SK-N-SH (cell line): ENCODE data around the gene ESD. TPM values are rescaled to one million over a fixed set of nuclear protein-coding genes. Genes with fewer than 3 reads are reported as not detected.

Experiments
- CTCF ChIA-PET: fragments of 300-600, 350-600 bp; formaldehyde crosslinking; extraction: SDS; loops from one replicate; lab custom pipeline; 2021; lab: Yijun Ruan, JAX
- POLR2A ChIA-PET: fragments of 350-600 bp; sonication (Branson Sonifier 250); formaldehyde crosslinking; extraction: SDS; loops from one replicate; lab custom pipeline; 2020; ENCODE audit warnings: antibody characterized with exemption, inconsistent platforms; lab: Yijun Ruan, JAX
- DNase-seq: peaks from one replicate; pipeline ENCODE4 v3.0.0; 2012
- H2AFZ ChIP-seq: fragments of 200-600 bp; sonication (generic); 2 replicates; pipeline ENCODE4 v1.8.1; 2016; ENCODE audit warnings: antibody characterized with exemption, mild to moderate bottlenecking, low read depth
- H3F3A ChIP-seq: fragments of 200-600 bp; sonication (generic); replicated peaks from 2 replicates; pipeline ENCODE3; 2016; ENCODE audit warnings: antibody characterized with exemption, mild to moderate bottlenecking; ENCODE audit not compliant: insufficient read depth
- H3K27ac ChIP-seq, 2 experiments: fragments of 200-500 bp in 1 of 2; fragments of 200-600 bp in 1 of 2; sonication (Bioruptor generic) in 1 of 2; sonication (generic), shearing (Covaris generic) in 1 of 2; 2 replicates each; pipeline versions ENCODE4 v1.5.1 to v1.6.1; 2014 to 2016; ENCODE audit warnings: low read depth in 2 of 2, inconsistent platforms in 1 of 2, low read length in 1 of 2, mild to moderate bottlenecking in 1 of 2, mixed read lengths in 1 of 2
- H3K27me3 ChIP-seq: fragments of 200-600 bp; sonication (generic), shearing (Covaris generic); 2 replicates; pipeline ENCODE4 v1.6.1; 2016; ENCODE audit warnings: mixed run types; ENCODE audit not compliant: insufficient read depth
- H3K36me3 ChIP-seq, 2 experiments: fragments of 200-500 bp in 1 of 2; fragments of 200-600 bp in 1 of 2; sonication (Bioruptor generic) in 1 of 2; sonication (generic) in 1 of 2; replicated peaks in 1 of 2; 2 replicates each; pipeline versions ENCODE3 to v1.5.1; 2014 to 2016; ENCODE audit warnings: low read length in 1 of 2, mild to moderate bottlenecking in 1 of 2; ENCODE audit not compliant: insufficient read depth in 2 of 2, control insufficient read depth in 1 of 2
- H3K4me1 ChIP-seq, 2 experiments: fragments of 200-500 bp in 1 of 2; fragments of 200-600 bp in 1 of 2; sonication (Bioruptor generic) in 1 of 2; sonication (generic), shearing (Covaris generic) in 1 of 2; 2 replicates each; pipeline versions ENCODE4 v1.5.1 to v1.6.1; 2014 to 2016; ENCODE audit warnings: low read depth in 1 of 2, low read length in 1 of 2, mixed run types in 1 of 2; ENCODE audit not compliant: insufficient read depth in 2 of 2, control insufficient read depth in 1 of 2
- H3K4me2 ChIP-seq: fragments of 200-600 bp; sonication (generic), shearing (Covaris generic); 2 replicates; pipeline ENCODE4 v1.6.1; 2017; ENCODE audit warnings: mixed run types
- H3K4me3 ChIP-seq, 2 experiments: fragments of 200-500 bp in 1 of 2; fragments of 200-600 bp in 1 of 2; sonication (Bioruptor generic) in 1 of 2; sonication (generic), shearing (Covaris generic) in 1 of 2; 2 replicates each; pipeline versions ENCODE4 v1.5.1 to v1.8.1; 2014 to 2016; ENCODE audit warnings: low read depth in 2 of 2, inconsistent platforms in 1 of 2, low read length in 1 of 2, mild to moderate bottlenecking in 1 of 2, mixed read lengths in 1 of 2, moderate library complexity in 1 of 2
- H3K79me2 ChIP-seq: fragments of 200-600 bp; sonication (generic); 2 replicates; pipeline ENCODE4 v1.8.1; 2017; ENCODE audit warnings: mild to moderate bottlenecking; ENCODE audit not compliant: insufficient read depth
- H3K9ac ChIP-seq: fragments of 200-600 bp; sonication (generic); 2 replicates; pipeline ENCODE4 v1.6.1; 2017; ENCODE audit warnings: mixed run types
- H3K9me2 ChIP-seq: fragments of 200-600 bp; sonication (generic); 2 replicates; pipeline ENCODE4 v1.6.1; 2017; ENCODE audit warnings: mixed run types
- H3K9me3 ChIP-seq: fragments of 200-600 bp; sonication (generic); 2 replicates; pipeline ENCODE4 v1.6.1; 2017; ENCODE audit warnings: mixed run types, mild to moderate bottlenecking, moderate library complexity
- H4K20me1 ChIP-seq: fragments of 200-600 bp; sonication (generic); 2 replicates; pipeline ENCODE4 v1.6.1; 2017; ENCODE audit warnings: mild to moderate bottlenecking, mixed run types; ENCODE audit not compliant: insufficient read depth
- FOSL2 ChIP-seq: IDR thresholded peaks from 2 replicates; pipeline ENCODE4 v1.4.0; 2012; ENCODE audit warnings: low read depth, mild to moderate bottlenecking, moderate library complexity, borderline replicate concordance
- REST ChIP-seq: IDR thresholded peaks from 2 replicates; pipeline ENCODE4 v1.6.1; 2012; ENCODE audit warnings: mild to moderate bottlenecking, low read depth, low read length, moderate library complexity
- SIN3A ChIP-seq: IDR thresholded peaks from 2 replicates; pipeline ENCODE4 v1.6.1; 2012; ENCODE audit warnings: low read depth, mild to moderate bottlenecking, low read length, moderate library complexity, borderline replicate concordance
- TAF1 ChIP-seq: IDR thresholded peaks from 2 replicates; pipeline ENCODE4 v1.6.1; 2012; ENCODE audit warnings: low read depth, mild to moderate bottlenecking, low read length, moderate library complexity, borderline replicate concordance
- TCF12 ChIP-seq: IDR thresholded peaks from 2 replicates; pipeline ENCODE4 v1.4.0; 2012
- WGBS: methylation state at CpG from one replicate; pipeline ENCODE4 v1.1.6; 2017; ENCODE audit warnings: low lambda C conversion rate; 5-methylcytosine and 5-hydroxymethylcytosine counted together
- polyA plus RNA-seq, 3 experiments: library from polyadenylated mRNA; depleted of rRNA; stranded (reverse); fragments of >200 nt; gene quantifications; 2 replicates each; pipeline ENCODE4 v1.2.3, GENCODE V29; 2012
- TF ChIP-seq, protein P1 (sequence below): fragments of 150-350 bp; IDR thresholded peaks from 2 replicates; pipeline ENCODE4 v1.6.1; 2016; ENCODE audit warnings: mild to moderate bottlenecking, low read depth, low read length
- TF ChIP-seq, protein P2 (sequence below): IDR thresholded peaks from 2 replicates; pipeline ENCODE4 v1.4.0; 2012; ENCODE audit warnings: low read depth, borderline replicate concordance

Gene ESD
- polyA plus RNA-seq, 1 of the 3 experiments (the other 2 are of a cell fraction) = 80.9 TPM

DNA sequence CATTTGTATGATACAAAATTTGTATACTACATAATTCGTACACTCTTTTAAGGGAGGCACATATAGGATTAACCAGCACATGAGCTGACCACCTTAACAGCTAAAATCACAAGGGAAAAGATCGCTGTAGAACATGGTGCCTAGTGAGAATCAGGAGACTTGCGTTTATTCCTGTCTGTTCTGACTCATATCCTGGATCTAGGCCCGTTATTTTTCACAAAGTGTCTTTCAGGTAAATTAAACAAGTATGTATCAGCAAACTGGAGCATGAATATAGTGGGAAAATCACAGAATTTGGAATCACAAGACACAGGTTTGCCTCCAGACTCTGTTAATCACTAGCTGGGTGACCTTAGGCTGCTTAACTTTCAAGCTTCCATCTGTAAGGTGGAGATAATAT is 47.5 kb upstream of the ESD start:
- TF ChIP-seq TCF12 = no peak
- no peak for DNase-seq
- H3K4me1 ChIP-seq = no peaks in the 10 kb centered on the region; a peak in 2 of 4 replicates
- H3K4me2 ChIP-seq = no peak overlapping the region
- no peaks in the 10 kb centered on the region for H3F3A ChIP-seq
- H3K27me3 ChIP-seq = no peaks in the 10 kb centered on the region
- no peak overlapping the region for H3K4me3 ChIP-seq
- no peaks in the 10 kb centered on the region for H4K20me1 ChIP-seq
- H3K27ac ChIP-seq = no peak overlapping the region
- WGBS = 44% methylated on average over 4 of the region's 4 CpGs
- no peaks in the 10 kb centered on the region for H3K36me3 ChIP-seq
- H3K9ac ChIP-seq = no peak overlapping the region
- ChIA-PET POLR2A (no interaction called here), CTCF (interaction anchor here (0.7 to 0.9 kb wide), 2 partner anchors 13 to 56 kb away, joined by 3 to 4 read pairs; no protein-coding TSS in a partner anchor)
- H3K9me3 ChIP-seq = no peaks in the 10 kb centered on the region
- H3K9me2 ChIP-seq = no peaks in the 10 kb centered on the region
- H3K79me2 ChIP-seq = no peaks in the 10 kb centered on the region
- H2AFZ ChIP-seq = peak overlapping the region; percentile 52; the same call in 1 of the 2 replicates

- H3K79me2 ChIP-seq = no peaks in the 10 kb centered on the region
- no peak overlapping the region for H3K4me2 ChIP-seq
- H3K9me3 ChIP-seq = no peaks in the 10 kb centered on the region
- H3K9me2 ChIP-seq = no peaks in the 10 kb centered on the region
- WGBS = 7% methylated on average over 1 of the region's 1 CpG
- H3K27me3 ChIP-seq = no peaks in the 10 kb centered on the region
- H3K27ac ChIP-seq = no peak overlapping the region
- H3K4me1 ChIP-seq = no peaks in the 10 kb centered on the region; a peak in 1 of 4 replicates
- H4K20me1 ChIP-seq = no peaks in the 10 kb centered on the region
- CTCF ChIA-PET = interaction anchor here (0.8 to 1.5 kb wide), 5 partner anchors 8 to 55 kb away, joined by 3 read pairs; no protein-coding TSS in a partner anchor
- H3F3A ChIP-seq = no peaks in the 10 kb centered on the region
- no peak for DNase-seq
- TF ChIP-seq TAF1 = no peak
- TF ChIP-seq, protein P1, sequence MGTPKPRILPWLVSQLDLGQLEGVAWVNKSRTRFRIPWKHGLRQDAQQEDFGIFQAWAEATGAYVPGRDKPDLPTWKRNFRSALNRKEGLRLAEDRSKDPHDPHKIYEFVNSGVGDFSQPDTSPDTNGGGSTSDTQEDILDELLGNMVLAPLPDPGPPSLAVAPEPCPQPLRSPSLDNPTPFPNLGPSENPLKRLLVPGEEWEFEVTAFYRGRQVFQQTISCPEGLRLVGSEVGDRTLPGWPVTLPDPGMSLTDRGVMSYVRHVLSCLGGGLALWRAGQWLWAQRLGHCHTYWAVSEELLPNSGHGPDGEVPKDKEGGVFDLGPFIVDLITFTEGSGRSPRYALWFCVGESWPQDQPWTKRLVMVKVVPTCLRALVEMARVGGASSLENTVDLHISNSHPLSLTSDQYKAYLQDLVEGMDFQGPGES = no peak
- no peak overlapping the region for H2AFZ ChIP-seq
- no peak overlapping the region for H3K9ac ChIP-seq
- H3K36me3 ChIP-seq = no peaks in the 10 kb centered on the region
- POLR2A ChIA-PET = no interaction called here
- no peak overlapping the region for H3K4me3 ChIP-seq
These were observed 42.4 kb upstream of the ESD start for GRCh38 chr13:46839399-46839798.

DNA sequence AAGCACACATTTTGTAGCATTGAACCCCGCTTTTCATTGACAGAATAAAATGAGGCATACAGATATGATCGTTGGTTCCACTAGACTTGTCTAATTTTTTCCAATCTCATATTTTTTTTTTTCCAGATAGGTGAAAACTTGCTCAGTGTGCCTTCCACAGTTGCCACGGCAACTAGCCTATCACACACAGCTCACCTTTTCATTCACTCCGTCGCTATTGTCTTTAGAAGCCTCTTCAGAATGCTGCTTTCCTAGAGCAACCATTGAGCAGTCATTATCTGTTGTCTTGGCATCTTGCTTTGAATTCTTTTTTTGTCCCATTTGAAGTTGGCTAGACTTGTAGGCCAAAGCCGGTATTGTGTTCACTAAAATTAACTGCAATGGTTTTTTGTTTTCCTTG is 37.7 kb upstream of the ESD start:
- Histone ChIP-seq H3K9me2 (no peaks in the 10 kb centered on the region), H3K9me3 (no peaks in the 10 kb centered on the region), H3K27me3 (no peaks in the 10 kb centered on the region), H3F3A (no peaks in the 10 kb centered on the region), H3K27ac (no peak overlapping the region), H3K9ac (no peak overlapping the region), H3K4me2 (no peak overlapping the region), H3K36me3 (no peaks in the 10 kb centered on the region), H2AFZ (no peak overlapping the region), H3K79me2 (no peaks in the 10 kb centered on the region), H3K4me1 (no peaks in the 10 kb centered on the region), H4K20me1 (no peaks in the 10 kb centered on the region), H3K4me3 (no peak overlapping the region)
- CTCF ChIA-PET = no interaction called here
- TF ChIP-seq SIN3A (no peak), TAF1 (no peak), FOSL2 (no peak), REST (no peak)
- TF ChIP-seq, protein P1 = no peak
- TF ChIP-seq, protein P2, sequence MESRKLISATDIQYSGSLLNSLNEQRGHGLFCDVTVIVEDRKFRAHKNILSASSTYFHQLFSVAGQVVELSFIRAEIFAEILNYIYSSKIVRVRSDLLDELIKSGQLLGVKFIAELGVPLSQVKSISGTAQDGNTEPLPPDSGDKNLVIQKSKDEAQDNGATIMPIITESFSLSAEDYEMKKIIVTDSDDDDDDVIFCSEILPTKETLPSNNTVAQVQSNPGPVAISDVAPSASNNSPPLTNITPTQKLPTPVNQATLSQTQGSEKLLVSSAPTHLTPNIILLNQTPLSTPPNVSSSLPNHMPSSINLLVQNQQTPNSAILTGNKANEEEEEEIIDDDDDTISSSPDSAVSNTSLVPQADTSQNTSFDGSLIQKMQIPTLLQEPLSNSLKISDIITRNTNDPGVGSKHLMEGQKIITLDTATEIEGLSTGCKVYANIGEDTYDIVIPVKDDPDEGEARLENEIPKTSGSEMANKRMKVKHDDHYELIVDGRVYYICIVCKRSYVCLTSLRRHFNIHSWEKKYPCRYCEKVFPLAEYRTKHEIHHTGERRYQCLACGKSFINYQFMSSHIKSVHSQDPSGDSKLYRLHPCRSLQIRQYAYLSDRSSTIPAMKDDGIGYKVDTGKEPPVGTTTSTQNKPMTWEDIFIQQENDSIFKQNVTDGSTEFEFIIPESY = no peak
- 69% methylated on average over 6 of the region's 6 CpGs for WGBS
- DNase-seq = no peak
- POLR2A ChIA-PET = no interaction called here
